GM12878 (cell line): ENCODE results near the gene INVS. TPM values are rescaled to one million over a fixed set of nuclear protein-coding genes. Genes with fewer than 3 reads are reported as not detected.

Experiments
- ATAC-seq: fragments of 200-7000 bp; cut with Tn5 transposase; 3 replicates; pipeline ENCODE4 v1.9.1; 2020; ENCODE audit warnings: mild to moderate bottlenecking, moderate library complexity
- BruUV-seq: library from RNA; stranded (reverse); fragments of 400-500 nt; replicated peaks from 2 replicates; lab custom pipeline; 2021; lab: Mats Ljungman, UMichigan
- CTCF ChIA-PET: fragments of 300-600 bp; sonication (Branson Sonifier 250); formaldehyde crosslinking; extraction: SDS; loops from one replicate; lab custom pipeline; 2021; ENCODE audit warnings: inconsistent platforms; lab: Yijun Ruan, JAX
- POLR2A ChIA-PET: fragments of 350-600 bp; formaldehyde crosslinking; extraction: SDS; loops from one replicate; lab custom pipeline; 2021; ENCODE audit warnings: inconsistent platforms; lab: Charles Lee
- RAD21 ChIA-PET: fragments of 300-600 bp; sonication (Branson Sonifier 250); formaldehyde crosslinking; loops from one replicate; lab custom pipeline; 2023; ENCODE audit warnings: antibody characterized with exemption; ENCODE audit not compliant: unreplicated experiment; lab: Charles Lee
- SMC1A ChIA-PET: fragments of 300-600 bp; sonication (Branson Sonifier 250); formaldehyde crosslinking; loops from one replicate; lab custom pipeline; 2023; ENCODE audit not compliant: unreplicated experiment, uncharacterized antibody; lab: Charles Lee
- DNase-seq: peaks from one replicate; pipeline ENCODE4 v3.0.0-alpha.2; 2011; ENCODE audit warnings: low read depth, low spot score
- FAIRE-seq: peaks from 3 replicates; lab custom pipeline; 2011; peaks lifted over from hg19 to GRCh38; lab: Jason Lieb, UNC
- H2AFZ ChIP-seq: 2 replicates; pipeline ENCODE4 v1.6.0; 2011; ENCODE audit warnings: low read depth, low read length, control low read depth; ENCODE audit not compliant: control insufficient read depth
- H3K27ac ChIP-seq: 2 replicates; pipeline ENCODE4 v1.5.1; 2011; ENCODE audit warnings: control low read depth; ENCODE audit not compliant: control insufficient read depth, insufficient read depth
- H3K27me3 ChIP-seq, 2 experiments: replicated peaks in 1 of 2; 2 replicates each; pipeline versions ENCODE4 v1.6.0 to v1.6.1; 2011; ENCODE audit warnings: low read length in 1 of 2; ENCODE audit not compliant: control insufficient read depth in 2 of 2, insufficient read depth in 2 of 2
- H3K36me3 ChIP-seq, 2 experiments: 2 replicates each; pipeline ENCODE4 v1.5.1; 2011; ENCODE audit warnings: low read length in 1 of 2; ENCODE audit not compliant: control insufficient read depth in 2 of 2, insufficient read depth in 2 of 2
- H3K4me1 ChIP-seq: 2 replicates; pipeline ENCODE4 v1.6.1; 2011; ENCODE audit warnings: mild to moderate bottlenecking, low read length, moderate library complexity, mixed read lengths; ENCODE audit not compliant: control insufficient read depth, insufficient read depth
- H3K4me2 ChIP-seq: 2 replicates; pipeline ENCODE4 v1.6.0; 2011; ENCODE audit warnings: control low read depth; ENCODE audit not compliant: control insufficient read depth, insufficient read depth
- H3K4me3 ChIP-seq: fragments of 200-600 bp; sonication (generic); 2 replicates; pipeline ENCODE4 v1.5.1; 2016
- H3K79me2 ChIP-seq: 2 replicates; pipeline ENCODE4 v1.6.0; 2011; ENCODE audit warnings: low read length; ENCODE audit not compliant: control insufficient read depth, insufficient read depth
- H3K9ac ChIP-seq: 2 replicates; pipeline ENCODE4 v1.8.0; 2011; ENCODE audit warnings: low read length, control low read depth, mixed read lengths; ENCODE audit not compliant: control insufficient read depth, insufficient read depth
- H3K9me3 ChIP-seq: replicated peaks from 3 replicates; pipeline ENCODE4 v1.5.1; 2011; ENCODE audit warnings: mild to moderate bottlenecking, low read length; ENCODE audit not compliant: control insufficient read depth, insufficient read depth
- H4K20me1 ChIP-seq: 2 replicates; pipeline ENCODE4 v1.6.0; 2011; ENCODE audit not compliant: control insufficient read depth, insufficient read depth
- CUX1 ChIP-seq: IDR thresholded peaks from 2 replicates; pipeline ENCODE4 v1.6.1; 2012; ENCODE audit warnings: improper control_type of control experiment, low read depth, low read length; ENCODE audit not compliant: insufficient replicate concordance
- EZH2 ChIP-seq: IDR thresholded peaks from 2 replicates; pipeline ENCODE4 v1.6.1; 2012; ENCODE audit warnings: low read depth, mild to moderate bottlenecking, control low read depth, inconsistent platforms, low read length, borderline replicate concordance; ENCODE audit not compliant: control insufficient read depth
- IKZF1 ChIP-seq: fragments of 450-650 bp; conservative IDR thresholded peaks from 2 replicates; pipeline ENCODE4 v1.6.1; 2017; ENCODE audit warnings: antibody characterized with exemption, mild to moderate bottlenecking
- IKZF2 ChIP-seq, 2 experiments: fragments of 450-650 bp; IDR thresholded peaks; 2 replicates each; pipeline ENCODE4 v1.6.1; 2017; ENCODE audit warnings: mild to moderate bottlenecking in 2 of 2, moderate library complexity in 2 of 2
- MEF2A ChIP-seq: IDR thresholded peaks from 2 replicates; pipeline ENCODE4 v1.6.1; 2011; ENCODE audit warnings: low read depth, mild to moderate bottlenecking, low read length, moderate library complexity; ENCODE audit not compliant: insufficient read depth
- SIN3A ChIP-seq: IDR thresholded peaks from 2 replicates; pipeline ENCODE4 v1.6.1; 2012; ENCODE audit warnings: low read depth, low read length, improper control_type of control experiment
- SREBF2 ChIP-seq: IDR thresholded peaks from 2 replicates; pipeline ENCODE4 v1.6.1; 2012; ENCODE audit warnings: mild to moderate bottlenecking, low read length
- STAT3 ChIP-seq: IDR thresholded peaks from 2 replicates; pipeline ENCODE4 v1.6.1; 2011; ENCODE audit warnings: low read depth, low read length, improper control_type of control experiment
- USF1 ChIP-seq: IDR thresholded peaks from 2 replicates; pipeline ENCODE4 v1.6.1; 2011; ENCODE audit warnings: borderline replicate concordance, low read depth, mild to moderate bottlenecking, moderate library complexity, mixed read lengths, low read length; ENCODE audit not compliant: insufficient read depth; ENCODE audit errors: extremely low read length
- ZBTB11 ChIP-seq: fragments of 450-650 bp; formaldehyde crosslinking; IDR thresholded peaks from 2 replicates; pipeline ENCODE4 v1.5.0; 2022; ENCODE audit warnings: mild to moderate bottlenecking, missing genetic modification characterization
- ZNF207 ChIP-seq: fragments of 450-650 bp; IDR thresholded peaks from 2 replicates; pipeline ENCODE4 v1.6.1; 2014; ENCODE audit warnings: antibody characterized with exemption, mild to moderate bottlenecking, borderline replicate concordance
- ZNF622 ChIP-seq: fragments of 450-650 bp; IDR thresholded peaks from 2 replicates; pipeline ENCODE4 v1.6.1; 2017; ENCODE audit warnings: mild to moderate bottlenecking, inconsistent platforms
- WGBS: methylation state at CpG from one replicate; pipeline ENCODE4 v1.1.6; 2016; ENCODE audit warnings: low lambda C conversion rate; ENCODE audit not compliant: insufficient replicate concordance, insufficient coverage; ENCODE audit errors: missing lambda C conversion rate; 5-methylcytosine and 5-hydroxymethylcytosine counted together
- in situ Hi-C: fragments of 300-500 bp; cut with MboI; formaldehyde crosslinking; loops from 9 replicates; pipeline ENCODE4 v1.14.3; 2018; ENCODE audit warnings: mixed read lengths
- intact Hi-C: fragments of 100-400 bp; cut with micrococcal nuclease; formaldehyde crosslinking; loops from one replicate; pipeline ENCODE4 v1.14.2; 2022; ENCODE audit not compliant: unreplicated experiment
- polyA plus RNA-seq, 11 experiments: library from polyadenylated mRNA; depleted of rRNA in 4 of 11; unstranded in 6 of 11; stranded (reverse) in 5 of 11; fragments of >200 nt; fragmentation: Nextera tagmentation in 4 of 11; fragmentation: Illumina TruSeq in 1 of 11; extraction: Ambion mirVana in 4 of 11; extraction: Trizol in 1 of 11; gene quantifications; 1 replicate in 1 of 11; 2 replicates in 10 of 11; pipeline versions ENCODE4 v1.2.1 to v1.2.3, GENCODE V29; 2011 to 2016; ENCODE audit warnings: inconsistent platforms in 2 of 11, missing spikeins in 2 of 11, low read depth in 1 of 11
- total RNA-seq, 4 experiments: library from RNA; depleted of rRNA in 3 of 4; stranded (reverse); fragments of >200 nt in 3 of 4; fragmentation: Illumina TruSeq in 1 of 4; extraction: Trizol in 1 of 4; gene quantifications; 2 replicates each; pipeline versions ENCODE4 v1.2.1 to v1.2.3, GENCODE V29; 2013 to 2021

Gene INVS
- total and polyA plus RNA-seq, 10 of the 15 experiments (the other 5 are each of a cell fraction or from before 2014, with no cell fraction given), result 0.93 to 20.8 (median 13.2) TPM

GRCh38 chr9:100049551-100049950, 49.5 kb upstream of the INVS start:
- ChIA-PET SMC1A (interaction anchor here (1.3 to 2.4 kb wide), 2 partner anchors 16 to 17 kb away, joined by 3 to 6 read pairs; no protein-coding TSS in a partner anchor), POLR2A (interaction anchor here (0.8 kb wide), 1 partner anchor 13 kb away, joined by 4 read pairs; no protein-coding TSS in a partner anchor), CTCF (no interaction called here), RAD21 (no interaction called here)
- Histone ChIP-seq H3K4me2 (no peak overlapping the region), H3K4me1 (no peaks in the 10 kb centered on the region), H4K20me1 (no peaks in the 10 kb centered on the region), H3K79me2 (peaks cover 2% of the 10 kb centered on the region), H3K27ac (no peak overlapping the region), H3K36me3 (peaks cover 0 to 18% of the 10 kb centered on the region in 2 experiments), H3K27me3 (no peaks in the 10 kb centered on the region), H3K4me3 (no peak overlapping the region), H3K9ac (no peak overlapping the region), H2AFZ (no peak overlapping the region), H3K9me3 (no peaks in the 10 kb centered on the region; the same call in 1 of the 3 replicates)
- no peak for DNase-seq
- intact Hi-C loops, result no loop called here
- WGBS, result 94% methylated on average over 1 of the region's 1 CpG
- TF ChIP-seq IKZF2 (IDR thresholded peaks at IDR 0.05), result no peak
- TF ChIP-seq USF1, result no peak
- no peak for TF ChIP-seq ZNF622
- no peak for TF ChIP-seq ZBTB11 (CRISPR knock-in tag)
- TF ChIP-seq IKZF1, result no peak
- no peak for TF ChIP-seq ZNF207
- TF ChIP-seq STAT3, result no peak
- no peak for TF ChIP-seq EZH2
- no peak for TF ChIP-seq CUX1
- no peak for TF ChIP-seq SREBF2
- no peak for TF ChIP-seq MEF2A
- TF ChIP-seq SIN3A, result no peak
- FAIRE-seq, result no peak
- BruUV-seq, result no TSS peak
- no peak for ATAC-seq
- in situ Hi-C loops, result no loop called here
